HCEC 1CT (cell line): ENCODE data around the gene KRT15.

Experiments used
- DNase-seq: peaks from one replicate; pipeline ENCODE4 v3.0.0-alpha.2; 2017

KRT15 gene

DNA sequence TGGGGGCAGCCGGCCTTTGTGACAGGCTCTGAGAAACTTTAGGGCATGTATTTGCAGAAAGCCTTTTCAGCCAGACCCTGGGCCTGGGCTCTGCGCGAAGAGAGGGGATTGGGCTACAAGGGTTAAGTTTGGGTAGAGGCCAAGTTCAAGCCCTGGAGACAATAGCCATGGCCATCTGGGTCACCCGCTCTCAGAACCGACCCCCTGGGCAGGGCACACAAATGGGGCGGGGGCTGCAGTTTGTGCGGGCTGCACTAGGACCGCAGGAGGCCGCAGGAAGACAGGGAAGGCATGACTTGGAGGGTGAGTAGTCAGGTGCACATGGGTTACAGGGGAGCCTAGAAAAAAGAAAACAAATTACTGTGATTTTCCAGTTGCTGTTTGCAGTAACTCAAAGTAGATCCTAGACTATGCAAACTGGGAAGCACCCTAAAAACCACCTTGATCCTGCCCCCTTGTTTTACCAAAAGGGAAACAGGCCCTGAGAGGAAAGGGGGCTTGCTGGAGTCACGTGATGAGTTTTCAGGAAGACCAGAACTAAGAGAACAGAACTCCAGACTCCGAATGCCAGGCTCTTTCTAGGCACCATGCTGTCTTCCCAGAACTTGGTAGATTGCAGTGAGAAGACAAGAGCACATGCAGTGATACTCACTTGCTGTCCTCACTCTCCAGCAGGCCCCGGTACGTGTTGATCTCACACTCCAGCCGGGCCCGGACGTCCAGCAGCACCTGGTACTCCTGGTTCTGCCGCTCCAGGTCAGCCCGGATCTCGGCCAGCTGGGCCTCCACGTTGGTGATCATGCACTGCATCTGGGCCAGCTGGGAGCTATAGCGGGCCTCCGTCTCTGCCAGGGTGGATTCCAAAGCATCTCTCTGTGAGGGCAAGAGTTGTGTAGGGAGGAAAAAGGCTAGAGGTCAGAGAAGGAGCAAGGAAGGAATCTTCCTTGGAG is 41.5 kb downstream of the KRT15 start:
- DNase-seq, result no peak

DNA sequence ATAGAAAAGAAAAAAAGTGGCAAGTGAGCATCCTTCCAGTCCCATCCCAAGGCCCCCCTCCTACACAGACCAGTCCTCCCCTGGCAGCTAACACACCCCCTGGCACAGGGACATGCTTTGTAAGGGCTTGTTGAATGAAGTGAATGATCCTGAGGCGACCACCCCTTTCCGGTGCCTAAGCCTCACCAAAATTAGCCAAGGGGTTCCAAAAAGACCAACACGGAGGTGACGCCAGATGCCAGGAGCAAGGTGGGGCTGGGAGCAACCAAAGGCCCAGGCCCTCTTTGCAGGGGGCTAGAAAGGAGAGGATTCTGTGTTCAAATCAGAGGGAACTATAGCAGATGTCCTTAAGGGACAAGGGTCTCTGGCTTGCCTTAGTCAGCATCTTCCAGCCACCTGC is 43.3 kb downstream of the KRT15 start:
- DNase-seq, result no peak

DNA sequence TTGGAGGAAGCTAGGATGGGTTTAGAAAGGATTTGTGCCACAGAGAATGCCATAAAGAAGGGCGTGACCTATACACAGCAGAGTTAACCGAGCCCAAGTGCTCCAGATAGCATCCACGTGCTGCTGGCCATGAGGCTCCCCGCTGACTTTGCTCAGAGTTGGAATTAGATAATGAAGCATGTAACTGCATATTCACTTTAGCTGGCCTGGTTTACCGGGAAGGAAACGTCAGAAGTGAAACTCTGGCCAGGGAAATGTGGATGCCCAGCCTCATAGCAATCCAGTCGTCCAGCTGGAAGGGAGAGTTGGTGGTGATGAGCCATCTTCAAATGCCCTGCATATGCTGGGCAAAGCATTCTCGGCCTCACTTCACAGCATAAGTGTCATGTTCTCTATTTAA is 43.8 kb downstream of the KRT15 start:
- no peak for DNase-seq

DNA sequence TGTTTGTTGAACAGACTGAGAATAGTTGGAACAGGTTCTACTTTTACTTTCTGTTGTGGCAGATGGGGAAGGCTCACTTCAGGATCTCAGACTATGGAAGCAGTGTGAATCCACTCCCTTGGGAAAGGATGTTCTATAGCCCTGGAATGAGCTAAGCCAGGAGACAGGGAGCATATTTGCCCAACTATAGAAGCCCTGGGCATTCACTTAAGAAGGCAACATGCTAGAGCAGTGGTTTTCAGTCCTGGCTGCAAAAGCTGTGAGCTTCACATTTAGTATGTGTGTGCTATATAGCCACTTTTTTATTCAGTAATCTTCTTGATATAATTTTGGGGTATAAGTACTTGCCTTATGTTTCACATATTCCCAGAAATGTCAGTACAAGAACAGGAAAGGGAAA is 50.3 kb downstream of the KRT15 start:
- no peak for DNase-seq

DNA sequence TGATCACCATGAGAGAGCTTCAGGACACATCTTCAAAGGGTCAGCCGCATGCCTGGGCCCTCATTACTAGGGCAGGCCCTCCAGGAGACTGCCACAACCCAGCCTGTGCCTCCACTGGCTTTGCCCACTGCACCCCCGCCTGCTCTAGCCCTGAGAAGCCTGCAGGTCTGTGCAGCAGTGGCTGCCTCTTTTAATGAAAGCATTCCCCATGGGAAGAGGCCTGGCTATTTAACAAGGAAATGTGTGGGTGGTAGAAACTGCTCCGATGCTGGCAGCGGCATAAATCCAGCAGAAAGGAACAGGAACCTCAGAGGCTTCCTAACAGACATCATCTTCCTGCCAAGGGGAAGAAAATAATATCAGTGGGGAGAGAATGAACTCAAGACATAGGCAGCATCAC is 51.1 kb downstream of the KRT15 start:
- DNase-seq, result no peak

DNA sequence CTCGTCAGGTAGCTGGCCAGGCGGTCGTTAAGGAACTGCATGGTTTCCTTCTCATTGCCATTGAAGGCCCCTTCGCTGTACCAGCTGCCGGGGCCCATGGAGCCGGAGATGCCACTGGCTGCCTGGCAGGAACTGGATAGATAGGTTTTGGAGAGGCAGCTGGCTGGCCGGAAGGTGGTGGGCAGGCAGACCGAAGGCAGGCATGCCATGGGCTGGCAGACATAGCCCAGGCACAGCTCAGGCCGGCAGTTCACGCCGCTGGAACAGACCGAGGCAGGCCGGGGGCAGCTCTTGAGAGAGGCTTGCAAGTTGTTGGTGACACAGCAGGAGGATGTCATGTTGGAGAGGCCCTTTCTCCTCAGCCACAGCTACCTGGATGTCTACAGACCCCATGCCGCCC is 51.7 kb downstream of the KRT15 start, which contains the start of gene KRT32:
Gene KRT32, minus strand, starts transcription at position 399 of the 400 bp plus-strand sequence. Its CDS starts 61 bp downstream, at position 338.
- no peak for DNase-seq

DNA sequence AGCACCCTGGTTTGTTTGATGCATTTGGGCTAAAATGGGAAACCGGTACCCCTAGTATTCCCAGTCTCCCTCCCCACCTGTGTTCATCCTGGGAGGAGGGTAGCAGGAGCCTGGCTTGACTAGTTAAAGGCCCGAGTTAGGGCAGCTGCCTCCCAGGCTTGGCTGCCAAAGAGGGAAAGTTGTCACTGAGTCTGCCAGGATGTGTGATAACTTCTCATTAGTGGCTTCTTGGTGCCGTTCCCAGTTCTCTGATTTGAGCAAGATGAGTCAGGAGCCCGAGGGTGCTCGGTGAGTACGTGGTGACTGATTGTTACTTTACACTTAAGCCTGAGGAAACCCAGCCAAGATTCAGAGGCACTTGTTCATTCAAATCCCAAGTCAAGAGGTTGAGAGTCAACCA is 54.0 kb downstream of the KRT15 start:
- peak; percentile 92 for DNase-seq

DNA sequence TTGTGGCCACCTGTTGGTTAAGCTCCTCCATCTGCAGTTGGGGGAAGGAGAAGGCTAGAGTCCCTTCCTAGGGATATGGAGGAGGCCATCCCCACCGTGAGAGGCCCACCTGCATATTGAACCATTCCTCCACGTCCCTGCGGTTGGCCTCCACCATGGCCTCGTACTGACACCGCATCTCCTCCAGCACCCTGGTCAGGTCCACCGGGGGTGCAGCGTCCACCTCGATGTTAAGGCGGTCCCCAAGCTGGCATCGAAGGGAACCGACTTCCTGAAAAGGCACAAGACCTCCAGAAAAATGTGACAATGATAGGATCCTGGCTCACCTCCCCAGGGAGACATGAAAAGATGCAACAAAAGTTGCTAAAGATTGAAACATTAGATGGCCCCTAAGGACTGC is 54.5 kb downstream of the KRT15 start:
- no peak for DNase-seq

DNA sequence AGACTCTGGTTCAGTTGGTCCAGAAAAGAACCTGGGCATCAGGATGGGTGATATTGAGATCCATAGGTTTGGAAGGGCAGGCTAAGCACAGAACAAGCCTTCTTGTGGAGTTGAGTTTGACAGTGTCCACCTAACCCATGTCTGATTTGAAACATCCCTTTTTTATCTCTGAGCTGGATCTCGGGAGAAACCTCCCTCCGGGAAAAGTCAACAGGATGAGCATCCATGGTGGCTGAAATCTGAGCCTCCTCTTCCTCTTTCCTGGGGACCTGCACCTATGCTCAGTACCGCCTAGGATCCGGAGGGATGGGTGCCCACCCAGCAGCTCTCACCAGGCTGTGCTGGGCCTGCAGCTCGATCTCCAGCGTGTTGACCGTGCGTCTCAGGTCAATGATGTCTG is 54.9 kb downstream of the KRT15 start:
- no peak for DNase-seq
